OCI-LY3 (cell line): Measurements from ENCODE around the gene ETV7.

Source experiments
- H2AFZ ChIP-seq: fragments of 200-600, 300-600 bp; shearing (Covaris generic); 2 replicates; pipeline ENCODE4 v1.6.0; 2014; ENCODE audit warnings: antibody characterized with exemption, low read depth, low read length
- H3K27ac ChIP-seq: fragments of 200-600, 300-600 bp; sonication (generic); 2 replicates; pipeline ENCODE4 v1.5.1; 2014; ENCODE audit warnings: mild to moderate bottlenecking, low read length, moderate library complexity, mixed read lengths
- H3K27me3 ChIP-seq: fragments of 200-600, 300-600 bp; sonication (generic); 2 replicates; pipeline ENCODE4 v1.6.1; 2014; ENCODE audit warnings: low read depth, low read length, mixed read lengths
- H3K36me3 ChIP-seq: fragments of 200-600, 300-600 bp; sonication (generic); replicated peaks from 2 replicates; pipeline ENCODE3; 2014; ENCODE audit warnings: low read depth, low read length, mixed read lengths
- H3K4me1 ChIP-seq: fragments of 300-600, 200-600 bp; sonication (generic); 2 replicates; pipeline ENCODE4 v1.6.1; 2014; ENCODE audit warnings: low read length, mixed read lengths
- H3K4me2 ChIP-seq: fragments of 200-600, 300-600 bp; sonication (generic); 2 replicates; pipeline ENCODE4 v1.6.1; 2014; ENCODE audit warnings: low read length, mixed read lengths
- H3K4me3 ChIP-seq: fragments of 300-600, 200-600 bp; sonication (generic); 2 replicates; pipeline ENCODE4 v1.5.1; 2014; ENCODE audit warnings: antibody characterized with exemption, mild to moderate bottlenecking, low read length, moderate library complexity
- H3K79me2 ChIP-seq: fragments of 300-600, 200-600 bp; shearing (Covaris generic); 2 replicates; pipeline ENCODE4 v1.6.1; 2014; ENCODE audit warnings: mild to moderate bottlenecking, low read length, mixed read lengths
- H3K9ac ChIP-seq: fragments of 300-600, 200-600 bp; shearing (Covaris generic); 2 replicates; pipeline ENCODE4 v1.6.0; 2014; ENCODE audit warnings: mild to moderate bottlenecking, low read length, moderate library complexity
- H3K9me3 ChIP-seq: fragments of 200-600, 300-600 bp; shearing (Covaris generic); 2 replicates; pipeline ENCODE4 v1.6.1; 2014; ENCODE audit warnings: low read length, mixed read lengths; ENCODE audit not compliant: insufficient read depth
- H4K20me1 ChIP-seq: fragments of 200-600, 300-600 bp; sonication (generic); 2 replicates; pipeline ENCODE4 v1.6.1; 2016; ENCODE audit warnings: low read length, mixed read lengths; ENCODE audit not compliant: insufficient read depth
- CTCF ChIP-seq: fragments of 200-600, 300-600 bp; sonication (generic); IDR thresholded peaks from 2 replicates; pipeline ENCODE4 v1.5.1; 2014; ENCODE audit warnings: antibody characterized with exemption, low read length, low read depth
- EZH2phosphoT487 ChIP-seq: fragments of 200-600 bp; shearing (Covaris generic); IDR thresholded peaks from 2 replicates; pipeline ENCODE4 v1.6.1; 2018; ENCODE audit warnings: antibody characterized with exemption, mixed run types, low read depth

ETV7 gene

GRCh38 chr6:36349240-36349639 lies 38.2 kb downstream of the ETV7 start:
- TF ChIP-seq CTCF (no peak), EZH2phosphoT487 (no peak)
- Histone ChIP-seq H3K27me3 (peaks cover 5% of the 10 kb centered on the region; the same call in 1 of the 2 replicates), H4K20me1 (no peaks in the 10 kb centered on the region), H3K36me3 (no peaks in the 10 kb centered on the region), H3K4me1 (peaks cover 6% of the 10 kb centered on the region; the same call in 1 of the 2 replicates), H3K9ac (no peak overlapping the region), H3K4me3 (no peak overlapping the region), H3K27ac (no peak overlapping the region), H3K9me3 (peaks cover 6% of the 10 kb centered on the region; the same call in 1 of the 2 replicates), H2AFZ (no peak overlapping the region), H3K4me2 (no peak overlapping the region), H3K79me2 (no peaks in the 10 kb centered on the region)

- TF ChIP-seq EZH2phosphoT487 (no peak), CTCF (no peak)
- Histone ChIP-seq H3K4me3 (no peak overlapping the region), H3K27me3 (peaks cover under 1% of the 10 kb centered on the region; the same call in 1 of the 2 replicates), H3K36me3 (no peaks in the 10 kb centered on the region), H3K79me2 (no peaks in the 10 kb centered on the region), H3K9me3 (peaks cover 2% of the 10 kb centered on the region; the same call in 1 of the 2 replicates), H3K4me1 (peaks cover 6% of the 10 kb centered on the region; the same call in 1 of the 2 replicates), H3K27ac (no peak overlapping the region), H4K20me1 (no peaks in the 10 kb centered on the region), H3K9ac (no peak overlapping the region), H2AFZ (no peak overlapping the region), H3K4me2 (no peak overlapping the region)
Measured at GRCh38 chr6:36347621-36348020, 39.8 kb downstream of the ETV7 start.

DNA sequence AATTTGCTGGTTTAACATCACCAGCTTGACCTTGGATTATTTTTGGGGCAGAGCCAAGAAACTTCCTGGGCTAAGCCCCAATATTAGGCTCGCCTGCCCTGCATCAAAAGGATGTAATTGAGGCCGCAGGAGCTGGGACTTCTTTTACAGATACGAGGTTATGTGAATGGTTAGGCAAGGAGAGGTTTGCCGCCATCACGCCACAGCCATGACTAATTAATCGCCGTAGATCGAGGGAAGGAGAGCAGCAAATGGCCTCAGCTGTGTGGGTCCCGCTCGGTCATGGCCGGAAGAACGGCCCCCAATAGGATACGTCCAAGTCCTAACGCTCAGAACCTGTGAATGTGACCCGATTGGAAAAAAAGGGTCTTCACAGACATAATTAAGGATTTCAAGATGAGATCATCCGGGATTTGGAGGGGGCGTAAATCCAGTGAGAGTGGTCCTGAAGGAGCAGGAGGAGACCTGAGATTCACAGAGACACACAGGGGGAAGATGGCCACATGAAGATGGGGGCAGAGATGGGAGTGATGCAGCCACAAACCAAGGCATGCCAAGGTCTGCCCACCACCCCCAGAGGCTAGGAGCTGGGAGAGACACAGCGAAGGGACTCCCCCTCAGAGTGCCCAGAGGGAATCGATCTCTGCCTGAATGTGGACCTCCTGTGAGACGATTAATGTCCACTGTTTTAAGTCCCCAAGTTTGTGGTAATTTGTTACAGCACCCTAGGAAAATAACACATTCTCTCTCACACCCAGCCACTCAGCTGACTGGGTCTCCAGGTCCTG lies 40.8 kb downstream of the ETV7 start:
- Histone ChIP-seq H3K4me2 (no peak overlapping the region), H3K4me3 (no peak overlapping the region)
- TF ChIP-seq EZH2phosphoT487 (no peak), CTCF (no peak)

GRCh38 chr6:36345681-36346466 lies 41.6 kb downstream of the ETV7 start:
- no peak overlapping the region for H3K27ac ChIP-seq
- no peak overlapping the region for H3K9ac ChIP-seq
- TF ChIP-seq EZH2phosphoT487 (no peak), CTCF (no peak)
- no peaks in the 10 kb centered on the region for H3K36me3 ChIP-seq
- peaks cover 15% of the 10 kb centered on the region for H3K4me1 ChIP-seq
- H3K9me3 ChIP-seq, result no peaks in the 10 kb centered on the region
- H4K20me1 ChIP-seq, result no peaks in the 10 kb centered on the region
- H3K27me3 ChIP-seq, result 0 out of 2 replicates have a peak, but pooled peaks cover 5% of the 10 kb centered on the region
- H3K4me3 ChIP-seq, result no peak overlapping the region
- no peak overlapping the region for H3K4me2 ChIP-seq
- H3K79me2 ChIP-seq, result no peaks in the 10 kb centered on the region
- no peak overlapping the region for H2AFZ ChIP-seq

More for the DNA sequence above, 40.8 kb downstream of the ETV7 start:
- Histone ChIP-seq H3K79me2 (no peaks in the 10 kb centered on the region), H3K4me1 (peaks cover 7% of the 10 kb centered on the region; the same call in 1 of the 2 replicates), H3K27me3 (0 out of 2 replicates have a peak, but pooled peaks cover 3% of the 10 kb centered on the region), H3K9me3 (no peaks in the 10 kb centered on the region), H2AFZ (no peak overlapping the region), H4K20me1 (no peaks in the 10 kb centered on the region), H3K9ac (no peak overlapping the region), H3K27ac (no peak overlapping the region), H3K36me3 (no peaks in the 10 kb centered on the region)
